OCI-LY3 (cell line): Measurements from ENCODE around the gene P2RY8.

ENCODE experiments used
- H2AFZ ChIP-seq: fragments of 200-600, 300-600 bp; shearing (Covaris generic); 2 replicates; pipeline ENCODE4 v1.6.0; 2014; ENCODE audit warnings: antibody characterized with exemption, low read depth, low read length
- H3K27ac ChIP-seq: fragments of 200-600, 300-600 bp; sonication (generic); 2 replicates; pipeline ENCODE4 v1.5.1; 2014; ENCODE audit warnings: mild to moderate bottlenecking, low read length, moderate library complexity, mixed read lengths
- H3K27me3 ChIP-seq: fragments of 200-600, 300-600 bp; sonication (generic); 2 replicates; pipeline ENCODE4 v1.6.1; 2014; ENCODE audit warnings: low read depth, low read length, mixed read lengths
- H3K36me3 ChIP-seq: fragments of 200-600, 300-600 bp; sonication (generic); replicated peaks from 2 replicates; pipeline ENCODE3; 2014; ENCODE audit warnings: low read depth, low read length, mixed read lengths
- H3K4me1 ChIP-seq: fragments of 300-600, 200-600 bp; sonication (generic); 2 replicates; pipeline ENCODE4 v1.6.1; 2014; ENCODE audit warnings: low read length, mixed read lengths
- H3K4me2 ChIP-seq: fragments of 200-600, 300-600 bp; sonication (generic); 2 replicates; pipeline ENCODE4 v1.6.1; 2014; ENCODE audit warnings: low read length, mixed read lengths
- H3K4me3 ChIP-seq: fragments of 300-600, 200-600 bp; sonication (generic); 2 replicates; pipeline ENCODE4 v1.5.1; 2014; ENCODE audit warnings: antibody characterized with exemption, mild to moderate bottlenecking, low read length, moderate library complexity
- H3K79me2 ChIP-seq: fragments of 300-600, 200-600 bp; shearing (Covaris generic); 2 replicates; pipeline ENCODE4 v1.6.1; 2014; ENCODE audit warnings: mild to moderate bottlenecking, low read length, mixed read lengths
- H3K9ac ChIP-seq: fragments of 300-600, 200-600 bp; shearing (Covaris generic); 2 replicates; pipeline ENCODE4 v1.6.0; 2014; ENCODE audit warnings: mild to moderate bottlenecking, low read length, moderate library complexity
- H3K9me3 ChIP-seq: fragments of 200-600, 300-600 bp; shearing (Covaris generic); 2 replicates; pipeline ENCODE4 v1.6.1; 2014; ENCODE audit warnings: low read length, mixed read lengths; ENCODE audit not compliant: insufficient read depth
- H4K20me1 ChIP-seq: fragments of 200-600, 300-600 bp; sonication (generic); 2 replicates; pipeline ENCODE4 v1.6.1; 2016; ENCODE audit warnings: low read length, mixed read lengths; ENCODE audit not compliant: insufficient read depth
- EZH2phosphoT487 ChIP-seq: fragments of 200-600 bp; shearing (Covaris generic); IDR thresholded peaks from 2 replicates; pipeline ENCODE4 v1.6.1; 2018; ENCODE audit warnings: antibody characterized with exemption, mixed run types, low read depth
- TF ChIP-seq, protein P1 (sequence below): fragments of 200-600, 300-600 bp; sonication (generic); IDR thresholded peaks from 2 replicates; pipeline ENCODE4 v1.5.1; 2014; ENCODE audit warnings: antibody characterized with exemption, low read length, low read depth

The P2RY8 gene

DNA sequence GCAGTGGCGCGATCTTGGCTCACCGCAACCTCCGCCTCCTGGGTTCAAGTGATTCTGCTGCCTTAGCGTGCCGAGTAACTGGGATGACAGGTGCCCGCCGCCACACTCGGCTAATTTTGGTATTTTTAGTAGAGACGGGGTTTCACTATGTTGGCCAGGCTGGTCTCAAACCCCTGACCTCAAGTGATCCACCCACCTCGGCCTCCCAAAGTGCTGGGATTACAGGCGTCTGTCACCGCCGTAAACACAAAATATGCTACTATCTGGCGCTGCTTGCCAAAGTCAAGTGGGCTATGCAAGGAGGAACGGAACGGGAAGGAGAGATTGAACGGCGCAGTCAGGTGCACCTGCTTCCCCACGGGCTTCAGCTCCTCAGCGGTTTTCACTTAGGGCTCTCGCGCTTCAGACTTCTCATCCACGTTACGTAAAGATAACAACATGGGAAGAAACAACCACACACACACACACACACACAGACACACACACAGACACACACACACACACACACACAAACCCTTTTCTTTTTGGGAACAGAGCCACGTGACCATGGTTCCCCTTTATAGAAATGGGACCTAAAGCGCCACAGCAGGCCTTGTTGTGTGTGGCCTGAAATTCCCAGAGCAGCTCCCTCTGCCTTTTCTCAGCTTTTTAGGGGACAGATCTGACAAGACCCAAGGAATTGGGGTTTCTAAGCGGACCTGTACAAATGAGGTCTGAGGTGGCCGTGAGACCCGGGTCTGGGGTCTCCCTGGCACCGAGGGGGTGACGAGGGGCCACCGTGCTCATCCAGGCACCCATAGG lies 1.5 kb downstream of the P2RY8 start:
- H2AFZ ChIP-seq, result peak overlapping the region; percentile 48; the same call in 1 of the 2 replicates
- H3K9ac ChIP-seq, result peak overlapping the region; percentile 92
- peak overlapping the region; percentile 94 for H3K27ac ChIP-seq
- peak overlapping the region; percentile 100 for H3K4me2 ChIP-seq
- peak overlapping the region; percentile 79 for H3K4me3 ChIP-seq
- peaks cover 7% of the 10 kb centered on the region for H3K27me3 ChIP-seq
- peaks cover 11% of the 10 kb centered on the region for H4K20me1 ChIP-seq
- no peak for TF ChIP-seq EZH2phosphoT487
- TF ChIP-seq, protein P1, sequence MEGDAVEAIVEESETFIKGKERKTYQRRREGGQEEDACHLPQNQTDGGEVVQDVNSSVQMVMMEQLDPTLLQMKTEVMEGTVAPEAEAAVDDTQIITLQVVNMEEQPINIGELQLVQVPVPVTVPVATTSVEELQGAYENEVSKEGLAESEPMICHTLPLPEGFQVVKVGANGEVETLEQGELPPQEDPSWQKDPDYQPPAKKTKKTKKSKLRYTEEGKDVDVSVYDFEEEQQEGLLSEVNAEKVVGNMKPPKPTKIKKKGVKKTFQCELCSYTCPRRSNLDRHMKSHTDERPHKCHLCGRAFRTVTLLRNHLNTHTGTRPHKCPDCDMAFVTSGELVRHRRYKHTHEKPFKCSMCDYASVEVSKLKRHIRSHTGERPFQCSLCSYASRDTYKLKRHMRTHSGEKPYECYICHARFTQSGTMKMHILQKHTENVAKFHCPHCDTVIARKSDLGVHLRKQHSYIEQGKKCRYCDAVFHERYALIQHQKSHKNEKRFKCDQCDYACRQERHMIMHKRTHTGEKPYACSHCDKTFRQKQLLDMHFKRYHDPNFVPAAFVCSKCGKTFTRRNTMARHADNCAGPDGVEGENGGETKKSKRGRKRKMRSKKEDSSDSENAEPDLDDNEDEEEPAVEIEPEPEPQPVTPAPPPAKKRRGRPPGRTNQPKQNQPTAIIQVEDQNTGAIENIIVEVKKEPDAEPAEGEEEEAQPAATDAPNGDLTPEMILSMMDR, result 0 out of 2 replicates have a peak, but pooled peaks have one; percentile 14
- H3K36me3 ChIP-seq, result peaks cover 14% of the 10 kb centered on the region
- peaks cover 17% of the 10 kb centered on the region; the same call in 1 of the 2 replicates for H3K79me2 ChIP-seq
- peaks cover 31% of the 10 kb centered on the region for H3K4me1 ChIP-seq
- no peaks in the 10 kb centered on the region for H3K9me3 ChIP-seq

DNA sequence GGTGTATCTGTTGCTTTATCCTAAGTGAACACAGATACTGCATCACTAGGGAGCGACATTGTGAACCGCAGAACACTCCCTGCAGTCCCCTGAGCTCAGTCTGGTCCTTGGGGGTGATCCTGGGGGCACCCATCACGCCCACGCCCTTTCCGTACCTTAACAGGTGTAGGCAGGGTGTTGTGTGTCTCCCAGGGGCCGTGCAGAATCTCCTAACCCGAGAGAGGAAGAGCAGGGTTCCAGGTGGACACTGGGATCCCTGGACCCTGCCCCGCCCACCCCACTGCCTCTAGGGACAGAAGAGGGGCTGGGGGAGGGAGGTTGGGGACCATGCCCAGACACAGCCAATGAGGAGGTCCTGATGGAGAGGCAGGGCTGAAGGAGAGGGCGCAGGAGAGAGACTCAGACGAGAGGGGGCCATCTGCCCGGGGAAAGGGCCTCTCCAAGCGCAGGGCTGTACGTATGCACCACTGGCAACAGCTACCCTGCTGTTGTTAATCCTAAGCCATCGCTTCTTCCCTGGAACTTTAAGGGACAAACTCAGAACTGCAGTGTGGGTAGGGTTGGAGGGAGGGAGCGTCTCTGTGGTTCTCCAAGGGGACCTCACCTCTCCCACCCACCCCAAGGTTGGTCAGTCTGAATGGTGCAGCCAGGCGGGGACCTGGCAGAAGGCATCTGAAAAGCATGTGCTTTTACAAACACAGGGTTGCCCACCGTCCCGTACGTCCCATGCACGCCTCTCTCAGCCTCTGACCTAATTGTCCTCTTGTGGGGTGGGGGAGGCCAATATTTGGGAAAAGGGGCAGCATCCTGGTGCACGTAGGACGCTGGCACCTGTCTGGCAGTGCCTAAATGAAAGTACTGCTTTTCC lies 2.5 kb downstream of the P2RY8 start:
- Histone ChIP-seq H3K9me3 (no peaks in the 10 kb centered on the region), H3K27ac (peak overlapping the region; percentile 94), H3K4me3 (peak overlapping the region; percentile 79), H2AFZ (no peak overlapping the region), H3K79me2 (peaks cover 17% of the 10 kb centered on the region; the same call in 1 of the 2 replicates), H3K36me3 (peaks cover 14% of the 10 kb centered on the region), H3K9ac (peak overlapping the region; percentile 92), H3K27me3 (peaks cover 7% of the 10 kb centered on the region), H3K4me2 (peak overlapping the region; percentile 100), H4K20me1 (peaks cover 18% of the 10 kb centered on the region), H3K4me1 (peaks cover 31% of the 10 kb centered on the region)
- TF ChIP-seq, protein P1, result no peak
- no peak for TF ChIP-seq EZH2phosphoT487

DNA sequence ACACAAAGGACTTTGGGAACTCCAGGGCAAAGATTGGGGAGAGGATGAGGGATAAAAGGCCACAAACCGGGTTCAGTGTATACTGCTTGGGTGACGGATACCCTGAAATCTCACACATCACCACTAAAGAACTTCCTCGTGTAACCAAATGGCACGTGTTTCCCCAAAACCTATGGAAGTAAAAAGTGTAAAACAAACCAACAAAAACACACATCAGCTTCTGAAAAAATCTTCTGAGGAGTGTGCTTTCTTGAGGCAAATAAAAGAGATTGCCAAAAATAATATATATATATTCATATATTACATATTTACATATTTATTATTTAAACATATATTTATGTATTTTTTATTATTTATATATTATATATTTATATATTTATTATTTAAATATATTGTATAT lies 3.9 kb downstream of the P2RY8 start:
- Histone ChIP-seq H3K79me2 (peaks cover 23% of the 10 kb centered on the region; the same call in 1 of the 2 replicates), H3K36me3 (peaks cover 26% of the 10 kb centered on the region), H2AFZ (no peak overlapping the region), H3K4me1 (peaks cover 43% of the 10 kb centered on the region), H4K20me1 (peaks cover 32% of the 10 kb centered on the region), H3K27me3 (peaks cover 14% of the 10 kb centered on the region), H3K27ac (no peak overlapping the region), H3K9ac (no peak overlapping the region), H3K4me2 (no peak overlapping the region), H3K4me3 (no peak overlapping the region), H3K9me3 (no peaks in the 10 kb centered on the region)
- TF ChIP-seq, protein P1, result no peak
- TF ChIP-seq EZH2phosphoT487, result no peak
